HG03175 (cell line): ENCODE measurements around the gene MRPS35.
A peak's percentile ranks its signal among the peaks of the same experiment; 100 is the strongest.

Experiments
- ATAC-seq: cut with Tn5 transposase; IDR thresholded peaks from one replicate; pipeline ENCODE4 v1.9.1; 2021; ENCODE audit warnings: mild to moderate bottlenecking, moderate library complexity; ENCODE audit not compliant: unreplicated experiment

The MRPS35 gene

DNA sequence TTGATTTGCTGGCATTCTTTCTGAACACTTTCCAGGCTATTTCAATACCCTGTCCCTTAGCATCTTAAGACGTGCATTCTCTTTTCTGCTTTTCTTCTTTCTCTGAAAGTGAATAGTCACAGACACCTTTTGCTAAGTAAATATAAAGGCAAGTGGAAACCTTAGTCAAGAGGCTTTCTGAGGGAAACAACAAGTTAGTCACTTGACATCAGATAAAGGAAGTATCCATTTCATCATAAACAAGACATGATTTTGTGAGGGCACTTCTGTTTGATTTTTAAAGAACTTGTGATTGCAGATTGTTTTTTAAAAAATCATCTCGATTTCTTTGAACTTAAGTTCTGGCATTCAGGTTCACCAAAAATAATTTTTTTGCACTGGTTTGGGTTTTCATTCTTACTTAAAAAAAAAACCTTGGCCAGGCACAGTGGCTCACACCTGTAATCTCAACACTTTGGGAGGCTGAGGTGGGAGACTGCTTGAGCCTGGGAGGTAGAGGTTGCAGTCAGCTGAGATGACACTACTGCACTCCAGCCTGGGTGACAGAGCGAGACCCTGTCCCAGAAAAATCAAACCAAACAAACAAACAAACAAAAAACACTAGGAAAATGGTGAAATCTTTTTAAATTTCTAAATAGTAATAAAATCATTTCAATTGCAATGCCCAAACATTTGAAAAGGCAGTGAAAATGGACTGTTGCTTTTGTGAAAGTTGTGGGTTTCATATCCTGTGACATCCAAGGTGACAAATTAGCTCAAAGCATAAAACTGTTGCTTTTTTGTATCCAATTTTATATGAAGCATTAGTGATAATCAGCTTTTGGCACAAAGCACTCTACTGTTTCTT is 61.1 kb downstream of the MRPS35 start:
- ATAC-seq: peak; percentile 52

DNA sequence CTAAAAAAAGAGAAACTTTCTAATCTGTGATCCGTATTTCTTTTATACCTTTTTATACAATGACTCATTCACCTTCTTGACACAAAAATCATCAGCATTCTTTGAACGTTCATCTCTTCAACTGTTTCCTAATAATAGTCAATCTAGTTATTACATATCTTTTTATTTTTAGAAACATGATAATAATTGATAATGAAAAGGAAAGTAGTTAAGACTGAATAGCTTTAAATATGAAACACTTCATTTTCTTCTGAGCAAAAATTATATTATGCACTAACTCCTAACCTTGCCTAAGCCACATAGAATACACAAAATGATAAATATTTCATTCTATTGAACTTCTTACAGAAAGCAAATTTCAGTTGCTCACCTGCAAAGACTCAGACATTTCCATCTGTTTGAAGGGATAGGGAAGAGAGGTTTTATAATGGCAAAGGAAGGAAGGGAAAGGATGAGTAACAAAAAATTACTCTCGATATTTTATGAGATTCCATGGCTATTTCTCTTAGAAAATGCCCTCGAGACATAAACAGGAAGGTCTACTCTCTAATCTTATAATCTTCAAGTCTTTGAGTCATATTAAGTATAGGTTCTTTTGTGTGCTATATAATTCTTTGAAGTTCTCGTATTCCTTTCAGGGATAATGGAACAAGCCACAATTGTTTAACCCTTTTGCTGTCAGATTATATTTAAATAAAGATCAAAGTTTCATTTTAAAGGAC is 61.9 kb downstream of the MRPS35 start:
- ATAC-seq: peak; percentile 51

- no peak for ATAC-seq
These were observed 66.5 kb downstream of the MRPS35 start for GRCh38 chr12:27777141-27777540.

DNA sequence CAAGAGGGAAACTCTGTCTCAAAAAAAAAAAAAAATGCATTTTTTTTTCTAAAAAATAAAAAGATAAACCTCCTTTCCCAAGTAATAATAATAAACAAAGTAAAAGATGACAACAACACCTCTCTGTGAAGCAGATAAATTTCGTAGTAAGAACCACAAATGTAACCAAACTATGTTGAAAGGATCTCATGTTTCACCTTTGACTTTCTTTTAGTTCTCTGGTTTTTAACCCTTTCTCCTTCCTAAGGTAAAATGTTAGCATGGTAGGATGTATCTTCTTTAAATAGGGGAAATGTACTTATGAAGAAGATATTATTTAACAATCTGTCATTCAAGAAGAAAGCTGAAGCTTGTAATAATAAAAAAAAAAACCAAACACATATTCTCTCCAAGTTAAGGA is 67.6 kb downstream of the MRPS35 start:
- ATAC-seq: no peak

DNA sequence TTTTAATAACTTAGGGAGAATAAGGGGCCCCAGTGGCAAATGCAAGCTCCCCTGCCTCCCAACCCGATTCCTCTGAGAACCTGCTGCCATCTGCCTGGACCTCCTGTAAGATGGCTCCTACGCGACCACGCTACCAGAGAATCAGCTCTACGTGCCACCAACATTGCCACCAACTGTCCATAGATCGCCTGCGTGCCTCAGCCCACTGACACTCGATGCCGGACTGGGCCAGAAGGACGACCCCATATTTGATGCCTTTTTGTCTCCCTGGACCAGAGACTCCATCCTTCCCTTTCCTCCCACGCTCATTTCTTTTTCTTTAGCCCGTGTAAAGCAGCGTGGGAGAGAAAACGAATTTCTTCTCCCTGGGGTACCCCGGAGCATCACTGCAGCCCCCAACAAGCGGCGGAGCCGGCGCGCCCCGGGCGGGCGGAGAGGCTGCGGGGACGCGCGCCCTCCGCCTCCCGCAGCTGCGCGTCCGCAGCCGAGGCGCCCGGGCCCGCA is 68.8 kb downstream of the MRPS35 start:
- peak; percentile 10 for ATAC-seq

DNA sequence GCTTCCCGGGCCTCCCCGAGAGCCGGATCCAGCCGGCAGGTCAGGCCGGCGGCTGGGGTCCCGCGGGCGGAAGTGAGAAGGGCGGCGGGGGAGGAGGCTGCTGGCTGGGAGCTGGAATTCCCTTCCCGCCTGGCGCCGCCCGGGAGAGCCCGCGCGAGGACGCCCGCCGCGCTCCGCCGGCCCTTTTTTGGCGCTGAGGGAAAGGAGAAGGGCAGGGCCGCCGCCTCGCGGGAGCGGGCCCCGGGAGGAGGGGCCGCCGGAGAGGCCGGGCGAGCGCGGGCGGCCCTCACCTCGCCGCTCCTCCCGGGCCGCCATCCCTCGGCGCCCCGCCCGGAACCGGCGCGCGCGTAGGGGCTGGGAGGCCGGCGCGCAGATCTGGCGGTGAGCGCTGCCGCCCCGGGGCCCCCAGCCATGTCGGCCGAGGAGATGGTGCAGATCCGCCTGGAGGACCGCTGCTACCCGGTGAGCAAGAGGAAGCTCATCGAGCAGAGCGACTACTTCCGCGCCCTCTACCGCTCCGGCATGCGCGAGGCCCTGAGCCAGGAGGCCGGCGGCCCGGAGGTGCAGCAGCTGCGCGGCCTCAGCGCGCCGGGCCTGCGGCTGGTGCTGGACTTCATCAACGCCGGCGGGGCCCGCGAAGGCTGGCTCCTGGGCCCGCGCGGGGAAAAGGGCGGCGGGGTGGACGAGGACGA is 69.4 kb downstream of the MRPS35 start, which contains the start of the genes KLHL42 and MANSC4:
Gene KLHL42, plus strand, starts transcription at position 314 of the 692 bp plus-strand sequence. Its CDS starts 98 bp downstream, at position 412.
Gene MANSC4, minus strand, starts transcription at position 317 of the 692 bp plus-strand sequence. CDS start 8,960 bp downstream, outside the sequence.
- peak; percentile 85 for ATAC-seq

- ATAC-seq: peak; percentile 34
These were observed 70.2 kb downstream of the MRPS35 start for GRCh38 chr12:27780612-27781408.

DNA sequence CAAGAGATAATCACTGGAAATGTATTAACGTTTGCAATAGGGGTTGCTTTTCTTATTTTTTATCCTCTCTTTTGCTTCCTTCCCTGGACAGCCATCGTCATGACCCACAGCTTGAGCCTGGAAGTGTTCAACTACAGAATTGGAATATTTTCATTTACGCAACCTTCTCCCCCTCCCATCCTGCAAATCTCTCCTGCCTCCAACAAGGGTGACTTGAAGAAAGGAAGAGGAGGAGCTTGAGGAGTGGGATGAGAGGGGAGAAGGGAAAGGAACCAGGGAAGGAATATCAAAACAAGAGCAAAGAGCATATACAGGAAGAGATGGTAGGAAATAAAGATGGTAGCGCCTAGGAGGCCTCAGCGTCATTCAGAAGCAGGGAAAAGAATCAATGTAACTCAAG is 71.0 kb downstream of the MRPS35 start:
- no peak for ATAC-seq

- no peak for ATAC-seq
These were observed 71.8 kb downstream of the MRPS35 start for GRCh38 chr12:27782481-27782880.

GRCh38 chr12:27785882-27786570 is 75.4 kb downstream of the MRPS35 start:
- ATAC-seq: no peak

- no peak for ATAC-seq
These were observed 76.9 kb downstream of the MRPS35 start for GRCh38 chr12:27787559-27787958.

- no peak for ATAC-seq
These were observed 79.5 kb downstream of the MRPS35 start for GRCh38 chr12:27790179-27790578.

DNA sequence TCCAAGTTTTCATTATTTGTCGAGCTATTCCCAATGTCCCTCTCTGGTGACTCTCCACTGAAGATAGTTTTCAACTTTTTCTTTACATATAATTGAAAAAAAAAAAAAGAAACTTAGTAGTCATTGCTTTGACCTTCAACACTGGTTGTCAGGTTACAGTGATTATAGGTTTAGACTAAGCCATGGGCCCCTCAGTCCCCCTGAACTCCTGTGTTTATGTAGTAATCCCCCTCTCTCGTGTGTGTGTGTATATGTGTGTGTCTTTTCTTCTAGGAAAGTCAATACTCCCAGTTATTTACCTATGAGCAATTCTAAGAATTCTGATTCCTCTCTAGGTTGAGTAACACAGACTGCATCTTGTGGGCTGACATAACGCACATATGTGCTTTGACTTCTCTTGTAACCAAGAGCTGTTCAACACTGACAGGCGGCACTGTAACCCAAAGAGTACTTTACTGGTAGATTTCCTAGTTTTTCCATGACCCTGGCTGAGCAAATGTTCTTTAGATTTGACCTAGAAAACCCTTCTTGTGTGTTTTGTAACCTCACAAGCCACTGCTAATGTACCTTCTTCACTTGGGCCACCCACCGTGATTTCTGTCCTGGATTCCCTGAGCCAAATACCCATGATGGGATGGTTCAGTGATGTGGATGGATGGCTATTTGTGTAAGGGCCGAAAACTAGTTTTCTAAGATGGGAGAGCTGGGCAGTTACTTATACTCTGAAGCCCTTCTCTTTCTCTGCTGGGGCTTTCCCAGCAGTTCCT is 84.4 kb downstream of the MRPS35 start:
- ATAC-seq: no peak

- ATAC-seq: no peak
These were observed 85.5 kb downstream of the MRPS35 start for GRCh38 chr12:27796128-27796527.

- no peak for ATAC-seq
These were observed 86.8 kb downstream of the MRPS35 start for GRCh38 chr12:27797301-27798025.

- no peak for ATAC-seq
These were observed 90.2 kb downstream of the MRPS35 start for GRCh38 chr12:27800819-27801218.

DNA sequence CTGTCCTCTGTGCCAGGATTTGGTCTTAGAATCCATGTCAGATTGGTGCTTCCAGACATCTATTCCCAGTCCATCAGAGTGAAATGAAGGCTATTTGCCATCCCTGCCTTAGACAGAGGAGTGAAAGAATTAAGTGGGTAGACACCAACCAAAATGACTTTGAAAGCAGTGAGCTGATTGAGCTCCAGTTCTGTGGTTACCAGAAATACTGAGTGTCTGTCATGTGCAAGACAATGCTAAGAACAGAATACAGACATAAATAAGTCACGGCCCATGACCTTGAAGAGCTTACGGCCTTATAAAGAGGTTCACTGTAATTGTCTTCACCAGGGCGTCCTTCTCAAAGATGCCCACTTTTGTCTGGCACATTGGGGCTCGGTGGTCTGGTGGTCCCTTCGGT is 91.0 kb downstream of the MRPS35 start:
- no peak for ATAC-seq

GRCh38 chr12:27802511-27802910 is 91.9 kb downstream of the MRPS35 start:
- no peak for ATAC-seq
